K562 (cell line): ENCODE data around the gene NAV2. TPM values are rescaled to one million over a fixed set of nuclear protein-coding genes. Genes with fewer than 3 reads are reported as not detected.
A peak's percentile ranks its signal among the peaks of the same experiment; 100 is the strongest.

Experiments used
- BCLAF1 ChIP-seq, 2 experiments: fragments of 450-650 bp in 1 of 2; IDR thresholded peaks; 2 replicates each; pipeline ENCODE4 v1.6.1; 2011 to 2017; ENCODE audit warnings: low read depth in 2 of 2, antibody characterized with exemption in 1 of 2, borderline replicate concordance in 1 of 2, low read length in 1 of 2, mild to moderate bottlenecking in 1 of 2, mixed read lengths in 1 of 2; ENCODE audit not compliant: control insufficient read depth in 1 of 2
- CBFB ChIP-seq: sonication (generic); formaldehyde crosslinking; IDR thresholded peaks from 2 replicates; pipeline ENCODE4 v1.4.0; 2020; ENCODE audit warnings: mild to moderate bottlenecking, missing genetic modification reagents
- CEBPZ ChIP-seq: fragments of 150-350 bp; IDR thresholded peaks from 2 replicates; pipeline ENCODE4 v1.6.1; 2014; ENCODE audit warnings: low read depth, mild to moderate bottlenecking, low read length, borderline replicate concordance
- EP400 ChIP-seq: fragments of 450-650 bp; IDR thresholded peaks from 2 replicates; pipeline ENCODE4 v1.6.1; 2017; ENCODE audit warnings: antibody characterized with exemption, mild to moderate bottlenecking, moderate library complexity
- FOSL1 ChIP-seq: fragments of 200-800 bp; sonication (Bioruptor generic); conservative IDR thresholded peaks from 2 replicates; pipeline ENCODE4 v1.6.1; 2016; ENCODE audit warnings: missing genetic modification characterization, missing compliant biosample characterization
- FOXO4 ChIP-seq: fragments of 450-650 bp; formaldehyde crosslinking; IDR thresholded peaks from 2 replicates; pipeline ENCODE4 v1.4.0; 2020; ENCODE audit warnings: mild to moderate bottlenecking, moderate library complexity
- HBP1 ChIP-seq: fragments of 450-650 bp; formaldehyde crosslinking; IDR thresholded peaks from 2 replicates; pipeline ENCODE4 v1.4.0; 2022; ENCODE audit warnings: missing genetic modification characterization
- HDAC3 ChIP-seq: fragments of 450-650 bp; IDR thresholded peaks from 2 replicates; pipeline ENCODE4 v1.6.1; 2018; ENCODE audit warnings: borderline replicate concordance, mild to moderate bottlenecking, moderate library complexity; ENCODE audit not compliant: partially characterized antibody
- LCOR ChIP-seq: sonication (generic); formaldehyde crosslinking; IDR thresholded peaks from 2 replicates; pipeline ENCODE4 v1.8.0; 2022; ENCODE audit warnings: mild to moderate bottlenecking, missing genetic modification reagents
- NFIC ChIP-seq: fragments of 450-650 bp; IDR thresholded peaks from 2 replicates; pipeline ENCODE4 v1.6.1; 2017; ENCODE audit warnings: mild to moderate bottlenecking, inconsistent platforms
- PHF20 ChIP-seq: fragments of 450-650 bp; IDR thresholded peaks from 2 replicates; pipeline ENCODE4 v1.6.1; 2018; ENCODE audit not compliant: partially characterized antibody
- PHF21A ChIP-seq: fragments of 450-650 bp; IDR thresholded peaks from 2 replicates; pipeline ENCODE4 v1.6.1; 2017; ENCODE audit warnings: low read depth, borderline replicate concordance
- RAD21 ChIP-seq, 2 experiments: fragments of 250-450 bp in 1 of 2; fragments of 450-650 bp in 1 of 2; sonication (Bioruptor Pico) in 1 of 2; formaldehyde crosslinking in 1 of 2; IDR thresholded peaks in 1 of 2; conservative IDR thresholded peaks in 1 of 2; 2 replicates each; pipeline versions ENCODE4 v1.4.0 to v1.8.0; 2020 to 2022; ENCODE audit warnings: mild to moderate bottlenecking in 2 of 2, moderate library complexity in 1 of 2
- SETDB1 ChIP-seq: IDR thresholded peaks from one replicate; pipeline ENCODE4 v1.6.1; 2012; ENCODE audit warnings: low read length, control low read depth, inconsistent platforms
- SPI1 ChIP-seq: IDR thresholded peaks from 2 replicates; pipeline ENCODE4 v1.6.1; 2011; ENCODE audit warnings: low read depth, low read length, control low read depth, borderline replicate concordance
- THAP7 ChIP-seq: fragments of 250-450 bp; sonication (Bioruptor Pico); IDR thresholded peaks from 2 replicates; pipeline ENCODE4 v1.5.0; 2021
- ZNF354B ChIP-seq: fragments of 250-450 bp; sonication (Bioruptor Pico); IDR thresholded peaks from 2 replicates; pipeline ENCODE4 v1.4.0; 2020
- ZNF584 ChIP-seq: fragments of 200-800 bp; sonication (Bioruptor generic); IDR thresholded peaks from 2 replicates; pipeline ENCODE4 v1.6.1; 2016; ENCODE audit warnings: low read depth, mild to moderate bottlenecking, missing genetic modification characterization, missing compliant biosample characterization
- polyA plus RNA-seq, 8 experiments: library from polyadenylated mRNA; depleted of rRNA in 4 of 8; stranded (reverse) in 5 of 8; unstranded in 3 of 8; fragments of >200 nt; fragmentation: Nextera tagmentation in 2 of 8; fragmentation: Illumina TruSeq in 1 of 8; extraction: Ambion mirVana in 2 of 8; extraction: Trizol in 1 of 8; gene quantifications; 2 replicates each; pipeline versions ENCODE4 v1.2.1 to v1.2.3, GENCODE V29; 2011 to 2014; ENCODE audit warnings: inconsistent platforms in 1 of 8, missing spikeins in 1 of 8
- total RNA-seq, 7 experiments: library from RNA; depleted of rRNA in 6 of 7; stranded (reverse); fragments of >200 nt in 6 of 7; fragmentation: Illumina TruSeq in 2 of 7; extraction: Trizol in 2 of 7; gene quantifications; 2 replicates each; pipeline versions ENCODE4 v1.2.1 to v1.2.3, GENCODE V29; 2011 to 2021; ENCODE audit warnings: low replicate concordance in 1 of 7

The NAV2 gene
- total and polyA plus RNA-seq, 9 of the 15 experiments (the other 6 are each of a cell fraction or from before 2014, with no cell fraction given): 0.03 to 0.35 (median 0.05) TPM

GRCh38 chr11:20066783-20067156 is 354.1 kb downstream of the NAV2 start (continued):
- 0 out of 2 replicates have a peak, but pooled peaks have one; percentile 31 for TF ChIP-seq THAP7
- TF ChIP-seq EP400: no peak; the same call in 1 of the 2 replicates
- TF ChIP-seq CBFB: no peak
- TF ChIP-seq RAD21 (CRISPR knock-in tag; conservative IDR thresholded peaks at IDR 0.05 in 1 of 2, IDR thresholded peaks at IDR 0.05 in 1 of 2): peak; percentile 10 to 28; a peak in 1 of 4 replicates
- TF ChIP-seq PHF20: peak; percentile 57
- no peak for TF ChIP-seq FOXO4 (CRISPR knock-in tag)
- no peak for TF ChIP-seq ZNF354B (CRISPR knock-in tag)
- no peak for TF ChIP-seq HBP1
- no peak for TF ChIP-seq CEBPZ
- TF ChIP-seq SETDB1: no peak
- no peak for TF ChIP-seq PHF21A
- peak; percentile 67 for TF ChIP-seq FOSL1 (tag)
- peak; percentile 58; the same call in 1 of the 2 replicates for TF ChIP-seq LCOR (CRISPR knock-in tag)
- TF ChIP-seq ZNF584: no peak
- TF ChIP-seq NFIC: no peak
- TF ChIP-seq SPI1: peak; percentile 68
- peak; percentile 30 for TF ChIP-seq HDAC3
- 0 out of 4 replicates have a peak, but pooled peaks of 1 of the 2 experiments have one; percentile 48 for TF ChIP-seq BCLAF1 (IDR thresholded peaks at IDR 0.05; ENCODE audit: borderline replicate concordance in 1 of 2, control insufficient read depth in 1 of 2, low read depth in 2 of 2, low read length in 1 of 2)
